HepG2 (cell line): ENCODE results near the gene OTUD4. TPM values are rescaled to one million over a fixed set of nuclear protein-coding genes. Genes with fewer than 3 reads are reported as not detected.
A peak's percentile ranks its signal among the peaks of the same experiment; 100 is the strongest.

Experiments
- ATAC-seq: fragments of 200-7000 bp; cut with Tn5 transposase; 3 replicates; pipeline ENCODE4 v1.9.1; 2020; ENCODE audit warnings: mild to moderate bottlenecking, moderate library complexity
- BruUV-seq: library from RNA; stranded (reverse); fragments of 400-500 nt; replicated peaks from 2 replicates; lab custom pipeline; 2021; lab: Mats Ljungman, UMichigan
- CTCF ChIA-PET: fragments of 300-600 bp; formaldehyde crosslinking; extraction: SDS; loops from one replicate; lab custom pipeline; 2021; ENCODE audit warnings: low total read pairs, inconsistent platforms, low intra/inter-chr PET ratio; lab: Yijun Ruan, JAX
- POLR2A ChIA-PET: fragments of 350-600 bp; sonication (Branson Sonifier 250); formaldehyde crosslinking; loops from one replicate; lab custom pipeline; 2020; ENCODE audit warnings: antibody characterized with exemption, inconsistent platforms; lab: Yijun Ruan, JAX
- DNase-seq: peaks from one replicate; pipeline ENCODE4 v3.0.0-alpha.2; 2015; ENCODE audit warnings: low spot score
- FAIRE-seq: peaks from 3 replicates; lab custom pipeline; 2011; peaks lifted over from hg19 to GRCh38; lab: Jason Lieb, UNC
- H2AFZ ChIP-seq: one replicate; pipeline ENCODE4 v1.6.1; 2011; ENCODE audit warnings: low read length, inconsistent platforms
- H3K27ac ChIP-seq: fragments of 300-600 bp; 3 replicates; pipeline ENCODE4 v1.8.0; 2011; ENCODE audit warnings: mixed run types, mild to moderate bottlenecking, mixed read lengths, low read length, inconsistent platforms; ENCODE audit not compliant: insufficient read depth; ENCODE audit errors: extremely low read length
- H3K27me3 ChIP-seq, 2 experiments: fragments of 200-600 bp in 1 of 2; 2 replicates in 1 of 2; 3 replicates in 1 of 2; pipeline versions ENCODE4 v1.6.0 to v1.8.0; 2011; ENCODE audit warnings: low read length in 2 of 2, mild to moderate bottlenecking in 2 of 2, moderate library complexity in 2 of 2, inconsistent platforms in 1 of 2; ENCODE audit not compliant: insufficient read depth in 2 of 2, control insufficient read depth in 1 of 2
- H3K36me3 ChIP-seq, 2 experiments: fragments of 200-600 bp in 1 of 2; replicated peaks in 1 of 2; 2 replicates in 1 of 2; 3 replicates in 1 of 2; pipeline versions ENCODE4 v1.5.1 to v1.8.0; 2011; ENCODE audit warnings: low read length in 2 of 2, inconsistent platforms in 1 of 2; ENCODE audit not compliant: insufficient read depth in 2 of 2, control insufficient read depth in 1 of 2
- H3K4me1 ChIP-seq: 2 replicates; pipeline ENCODE4 v1.5.1; 2012; ENCODE audit warnings: low read length, inconsistent platforms; ENCODE audit not compliant: insufficient read depth
- H3K4me2 ChIP-seq: 2 replicates; pipeline ENCODE4 v1.6.0; 2011; ENCODE audit warnings: low read depth, low read length, inconsistent platforms
- H3K4me3 ChIP-seq, 3 experiments: fragments of 200-600 bp in 1 of 3; sonication (generic), shearing (Covaris generic) in 1 of 3; replicated peaks in 1 of 3; 2 replicates each; pipeline ENCODE4 v1.5.1; 2011 to 2016; ENCODE audit warnings: low read length in 3 of 3, inconsistent platforms in 2 of 3, low read depth in 2 of 3, mild to moderate bottlenecking in 2 of 3, control low read depth in 1 of 3, mixed read lengths in 1 of 3; ENCODE audit not compliant: insufficient read depth in 1 of 3
- H3K79me2 ChIP-seq: one replicate; pipeline ENCODE4 v1.6.1; 2011; ENCODE audit warnings: low read length, inconsistent platforms; ENCODE audit not compliant: insufficient read depth
- H3K9ac ChIP-seq: 2 replicates; pipeline ENCODE4 v1.6.0; 2011; ENCODE audit warnings: mild to moderate bottlenecking, low read depth, low read length, inconsistent platforms; ENCODE audit not compliant: insufficient read depth
- H3K9me3 ChIP-seq: 2 replicates; pipeline ENCODE4 v1.5.1; 2012; ENCODE audit warnings: mild to moderate bottlenecking, low read length
- H4K20me1 ChIP-seq: 2 replicates; pipeline ENCODE4 v1.6.0; 2011; ENCODE audit warnings: inconsistent platforms, mild to moderate bottlenecking, low read length, moderate library complexity; ENCODE audit not compliant: insufficient read depth
- AGO2 ChIP-seq: fragments of 200-400 bp; formaldehyde crosslinking; optimal IDR thresholded peaks from 2 replicates; pipeline ENCODE3; 2017; ENCODE audit warnings: mild to moderate bottlenecking, low read depth, low read length, moderate library complexity
- GABPA ChIP-seq, 2 experiments: IDR thresholded peaks; 2 replicates each; pipeline ENCODE4 v1.6.1; 2011 to 2016; ENCODE audit warnings: low read depth in 2 of 2, low read length in 1 of 2, missing biosample characterization in 1 of 2, missing genetic modification characterization in 1 of 2
- POLR2AphosphoS5 ChIP-seq: IDR thresholded peaks from 2 replicates; pipeline ENCODE4 v1.6.1; 2012; ENCODE audit warnings: low read depth, low read length
- POLR2G ChIP-seq: fragments of 200-400 bp; formaldehyde crosslinking; IDR thresholded peaks from 2 replicates; pipeline ENCODE4 v1.6.1; 2018; ENCODE audit warnings: mild to moderate bottlenecking, low read depth, low read length, moderate library complexity
- RBM22 ChIP-seq: fragments of 200-400 bp; formaldehyde crosslinking; optimal IDR thresholded peaks from 2 replicates; pipeline ENCODE3; 2017; ENCODE audit warnings: mild to moderate bottlenecking, low read length, moderate library complexity
- WGBS: methylation state at CpG from one replicate; pipeline ENCODE4 v1.1.6; 2017; ENCODE audit warnings: low lambda C conversion rate; 5-methylcytosine and 5-hydroxymethylcytosine counted together
- in situ Hi-C: cut with HindIII; loops from 2 replicates; pipeline ENCODE4 v1.10.0; 2017; ENCODE audit warnings: low pct_unique_long_range_greater_than_20kb; ENCODE audit not compliant: extremely low pct_ligation_motif_present
- intact Hi-C: fragments of 100-400 bp; cut with micrococcal nuclease; formaldehyde crosslinking; loops from one replicate; pipeline ENCODE4 v1.10.0; 2022; ENCODE audit not compliant: unreplicated experiment
- polyA plus RNA-seq, 8 experiments: library from polyadenylated mRNA; depleted of rRNA in 3 of 8; stranded (reverse) in 7 of 8; unstranded in 1 of 8; fragments of >200 nt; fragmentation: Illumina TruSeq in 4 of 8; extraction: Trizol in 4 of 8; gene quantifications; 2 replicates each; pipeline versions ENCODE4 v1.2.1 to v1.2.3, GENCODE V29; 2011 to 2016; ENCODE audit warnings: low read depth in 4 of 8, missing spikeins in 1 of 8, mixed read lengths in 1 of 8; ENCODE audit not compliant: insufficient read depth in 1 of 8
- total RNA-seq, 5 experiments: library from RNA; depleted of rRNA; stranded (reverse); fragments of >200 nt; fragmentation: Illumina TruSeq; extraction: Trizol; gene quantifications; 2 replicates each; pipeline ENCODE4 v1.2.3, GENCODE V29; 2016; ENCODE audit warnings: low read depth in 1 of 5
- TF ChIP-seq, protein P1 (sequence below): IDR thresholded peaks from 2 replicates; pipeline ENCODE4 v1.6.1; 2016; ENCODE audit warnings: mild to moderate bottlenecking, missing biosample characterization, missing genetic modification reagents
- TF ChIP-seq, protein P2 (sequence below): fragments of 450-650 bp; IDR thresholded peaks from 2 replicates; pipeline ENCODE4 v1.6.1; 2017

The OTUD4 gene
- total and polyA plus RNA-seq, 2 of the 13 experiments (the other 11 are each of a cell fraction or from before 2014, with no cell fraction given), result 16.1 to 18.0 TPM

DNA sequence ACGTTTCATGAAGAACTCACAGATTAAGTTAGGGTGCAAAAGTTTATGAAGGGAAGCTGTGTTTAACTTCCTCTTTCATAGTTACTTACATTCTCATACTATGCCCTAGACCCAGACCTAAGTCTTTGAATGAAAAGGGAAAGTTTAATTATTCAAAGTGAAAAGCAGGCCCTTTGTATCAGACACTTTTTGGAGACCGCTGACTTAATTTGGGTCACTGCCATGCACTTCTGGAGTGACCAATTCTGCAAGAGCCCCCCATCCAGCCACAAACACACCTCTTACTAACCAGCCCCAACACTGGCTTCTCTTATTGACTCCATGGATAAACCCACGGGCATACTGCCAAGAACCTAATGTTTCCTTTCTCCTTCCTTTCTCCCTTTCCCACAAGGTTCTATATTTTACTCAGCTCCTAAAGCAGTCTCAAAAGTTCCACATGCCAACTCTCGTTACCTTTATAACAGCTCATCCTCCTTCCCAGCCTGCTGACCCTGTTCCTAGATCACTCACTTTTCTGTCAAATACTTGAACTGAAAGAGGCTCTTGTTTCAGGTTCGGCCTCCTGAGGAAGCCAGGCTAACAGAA lies 47.8 kb downstream of the OTUD4 start:
- peak; percentile 17 for ATAC-seq
- no peak overlapping the region for H3K4me2 ChIP-seq
- POLR2A ChIA-PET, result interaction anchor here (1.1 kb wide), 1 partner anchor 35 kb away, joined by 3 read pairs; the partner anchor contains the start of genes ABCE1 and ANAPC10

More for the DNA sequence above, 47.8 kb downstream of the OTUD4 start:
- Histone ChIP-seq H2AFZ (no peak overlapping the region), H3K9ac (no peak overlapping the region), H4K20me1 (no peaks in the 10 kb centered on the region)
- no peak for FAIRE-seq
- peak; percentile 29 for TF ChIP-seq AGO2
- TF ChIP-seq, protein P1, sequence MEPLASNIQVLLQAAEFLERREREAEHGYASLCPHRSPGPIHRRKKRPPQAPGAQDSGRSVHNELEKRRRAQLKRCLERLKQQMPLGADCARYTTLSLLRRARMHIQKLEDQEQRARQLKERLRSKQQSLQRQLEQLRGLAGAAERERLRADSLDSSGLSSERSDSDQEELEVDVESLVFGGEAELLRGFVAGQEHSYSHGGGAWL (CRISPR knock-in tag), result no peak
- TF ChIP-seq RBM22, result peak; percentile 90
- TF ChIP-seq POLR2G, result 0 out of 2 replicates have a peak, but pooled peaks have one; percentile 31
- no peak for TF ChIP-seq GABPA (IDR thresholded peaks at IDR 0.05; ENCODE audit: low read depth, low read length)
- no peak for TF ChIP-seq GABPA (CRISPR knock-in tag; IDR thresholded peaks at IDR 0.05; ENCODE audit: low read depth)
- TF ChIP-seq, protein P2, sequence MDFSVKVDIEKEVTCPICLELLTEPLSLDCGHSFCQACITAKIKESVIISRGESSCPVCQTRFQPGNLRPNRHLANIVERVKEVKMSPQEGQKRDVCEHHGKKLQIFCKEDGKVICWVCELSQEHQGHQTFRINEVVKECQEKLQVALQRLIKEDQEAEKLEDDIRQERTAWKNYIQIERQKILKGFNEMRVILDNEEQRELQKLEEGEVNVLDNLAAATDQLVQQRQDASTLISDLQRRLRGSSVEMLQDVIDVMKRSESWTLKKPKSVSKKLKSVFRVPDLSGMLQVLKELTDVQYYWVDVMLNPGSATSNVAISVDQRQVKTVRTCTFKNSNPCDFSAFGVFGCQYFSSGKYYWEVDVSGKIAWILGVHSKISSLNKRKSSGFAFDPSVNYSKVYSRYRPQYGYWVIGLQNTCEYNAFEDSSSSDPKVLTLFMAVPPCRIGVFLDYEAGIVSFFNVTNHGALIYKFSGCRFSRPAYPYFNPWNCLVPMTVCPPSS, result no peak
- TF ChIP-seq POLR2AphosphoS5, result peak; percentile 26; the same call in 1 of the 2 replicates
- TF ChIP-seq, all 625 proteins: peak for 4
- Histone ChIP-seq H3K79me2 (no peaks in the 10 kb centered on the region), H3K9me3 (no peaks in the 10 kb centered on the region), H3K36me3 (peaks cover 0 to 16% of the 10 kb centered on the region in 2 experiments; a peak in 2 of 5 replicates), H3K4me1 (no peaks in the 10 kb centered on the region), H3K4me3 (no peak overlapping the region), H3K27ac (no peak overlapping the region), H3K27me3 (no peaks in the 10 kb centered on the region)
- CTCF ChIA-PET, result no interaction called here
- intact Hi-C loops, result no loop called here
- DNase-seq, result no peak
- WGBS, result 96% methylated on average over 5 of the region's 5 CpGs
- in situ Hi-C loops, result no loop called here
- no TSS peak for BruUV-seq
